Activated gamma-delta T cell treated with anti-CD3 and anti-CD28 coated beads, Interleukin-2, amount 50 U/mL, for 16 hours (primary cell): Measurements from ENCODE around the gene CDC42BPG.
"Not testable (repeated sequence)": the region's sequence is repeated elsewhere in the genome, so short reads cannot be mapped to it uniquely, and the experiment has no call there.

ENCODE experiments used
- DNase-seq: peaks from one replicate; pipeline ENCODE4 v3.0.0-alpha.2; 2020; ENCODE audit warnings: low read depth

Gene CDC42BPG

GRCh38 chr11:64849598-64850356, 5.3 kb upstream of the CDC42BPG start:
- no peak for DNase-seq

GRCh38 chr11:64848826-64849597, 4.6 kb upstream of the CDC42BPG start:
- DNase-seq = no peak

DNA sequence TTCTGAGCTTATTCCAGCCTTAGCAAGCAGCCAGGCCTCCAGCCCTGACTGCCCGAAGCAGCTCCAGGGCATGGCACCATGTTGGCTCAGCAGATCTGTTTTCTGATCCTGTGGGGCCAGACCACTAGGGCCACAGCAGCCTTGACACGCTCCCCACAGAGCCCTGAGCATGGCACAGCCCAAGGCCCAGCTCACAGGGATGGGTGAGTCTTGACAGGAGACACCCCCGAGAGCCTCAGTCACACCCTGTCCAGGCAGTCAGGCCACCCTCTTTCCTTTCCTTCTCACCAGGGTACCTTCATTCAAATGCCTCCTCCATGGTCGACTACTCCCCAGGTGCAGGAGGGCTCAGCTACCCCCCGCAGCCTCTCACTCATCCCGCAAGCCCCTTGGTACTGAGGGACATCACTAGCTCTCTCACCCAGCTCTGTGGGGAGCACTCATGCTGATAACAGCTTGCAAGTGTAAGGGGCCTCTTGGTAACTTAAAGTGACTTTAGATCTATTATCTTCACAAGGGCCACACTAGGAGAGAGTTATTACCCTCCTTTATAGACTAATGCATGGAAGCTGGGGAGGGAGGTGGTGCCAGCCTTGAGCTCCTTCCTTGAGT, 3.9 kb upstream of the CDC42BPG start:
- no peak for DNase-seq

- peak; percentile 88 for DNase-seq
Observed at GRCh38 chr11:64846998-64847666, 2.7 kb upstream of the CDC42BPG start.

GRCh38 chr11:64845776-64846129, 1.3 kb upstream of the CDC42BPG start:
- DNase-seq = not testable (repeated sequence)

GRCh38 chr11:64845129-64845775, 799 bp upstream of the CDC42BPG start:
- DNase-seq = no peak

GRCh38 chr11:64843686-64844329, 645 bp downstream of the CDC42BPG start:
- DNase-seq = no peak

DNA sequence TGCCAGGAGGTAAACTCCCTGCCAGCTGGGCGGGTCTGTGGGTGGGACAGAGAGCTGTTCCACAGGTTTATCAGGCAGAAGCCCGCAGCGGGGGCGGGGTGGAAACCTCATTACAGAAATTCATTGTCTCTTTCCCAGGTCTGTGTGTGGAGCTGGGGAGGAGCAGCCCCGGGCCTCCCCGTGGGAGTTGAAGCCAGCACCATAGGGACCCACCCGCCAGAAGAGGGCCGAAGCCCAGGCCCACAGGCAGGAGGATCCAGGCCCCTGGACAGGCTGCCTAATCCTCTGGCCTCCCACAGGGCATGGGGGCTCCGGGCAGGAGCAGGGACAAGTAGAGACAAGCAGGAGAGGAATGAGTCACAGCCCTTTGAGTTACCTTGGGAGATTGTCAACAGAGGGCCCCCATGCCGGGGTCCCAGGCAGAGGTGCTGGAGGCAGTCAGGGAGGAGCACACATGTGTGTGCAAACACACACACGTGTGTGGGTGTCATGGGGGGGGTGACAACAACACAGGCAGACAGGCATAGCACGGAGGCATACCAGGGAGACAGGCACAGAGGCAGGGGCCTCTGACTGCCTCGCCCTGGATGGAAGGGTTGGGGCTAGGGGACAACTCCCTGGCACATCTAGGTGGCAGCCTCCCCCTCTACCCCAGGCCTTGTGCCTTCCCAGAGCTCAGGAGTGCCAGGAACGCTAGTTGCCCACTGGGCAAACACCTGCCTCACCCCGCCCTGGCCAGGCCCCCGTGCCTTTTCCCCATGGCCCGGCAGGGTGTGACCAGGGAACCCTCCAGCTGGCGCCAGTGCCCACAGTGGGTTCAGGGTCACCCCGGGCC, 1.4 kb downstream of the CDC42BPG start:
- no peak for DNase-seq

DNA sequence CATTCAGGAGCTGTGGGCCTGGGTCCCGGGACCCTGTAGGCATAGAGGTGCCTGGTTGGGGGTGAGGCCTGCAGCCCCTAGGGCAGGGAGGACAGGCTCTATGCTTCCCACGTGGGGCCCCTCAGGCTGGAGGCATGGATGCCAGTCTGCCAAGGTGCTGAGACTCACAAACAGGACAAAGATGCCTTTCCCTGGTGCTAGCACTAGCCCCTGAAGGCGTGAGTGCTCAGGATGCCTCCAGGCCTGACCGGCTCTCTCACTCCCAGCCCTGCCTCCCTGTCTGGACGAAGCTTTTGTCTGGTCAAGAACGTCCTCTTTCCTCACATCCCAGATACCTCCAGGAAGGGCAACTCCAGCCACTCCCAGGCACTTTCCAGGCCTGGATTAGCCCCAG, 2.1 kb downstream of the CDC42BPG start:
- DNase-seq = no peak

DNA sequence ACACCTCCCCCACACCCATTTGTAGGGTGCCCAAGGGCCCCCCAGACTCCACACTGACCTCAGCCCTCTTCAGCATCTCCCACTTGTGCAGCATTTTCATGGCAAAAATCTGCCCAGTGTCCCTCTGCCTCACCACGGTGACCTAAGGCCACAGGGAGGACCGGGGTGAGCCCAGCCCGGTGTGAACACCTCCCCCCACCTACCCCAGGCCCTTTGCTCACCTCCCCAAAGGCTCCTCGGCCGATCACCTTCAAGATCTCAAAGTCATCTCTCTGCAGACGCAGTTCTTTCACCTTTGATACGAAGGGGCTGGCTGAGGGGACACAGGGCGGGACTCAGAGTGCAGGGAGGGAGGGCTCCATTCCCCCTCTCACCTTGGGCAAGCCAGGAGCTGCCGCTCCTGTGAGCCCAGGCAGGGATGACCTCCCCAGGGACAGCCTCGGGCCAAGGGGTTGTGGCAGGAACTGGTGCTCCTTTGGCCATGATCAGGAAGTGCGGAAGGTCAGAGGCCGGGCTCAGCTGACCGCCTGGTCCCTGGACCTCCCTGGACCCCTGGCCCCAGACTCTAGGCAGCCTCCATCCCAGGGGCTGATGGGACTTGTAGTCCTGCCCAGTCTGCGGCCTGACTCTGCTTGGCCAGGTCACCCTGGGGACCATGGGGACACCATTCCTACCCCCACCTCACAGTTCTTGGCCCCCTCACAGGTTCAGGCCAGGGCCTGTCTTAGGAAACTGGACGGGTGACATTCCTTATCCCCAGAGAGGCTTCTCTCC, 2.7 kb downstream of the CDC42BPG start:
- DNase-seq = no peak

GRCh38 chr11:64839887-64840782, 4.3 kb downstream of the CDC42BPG start:
- no peak for DNase-seq

DNA sequence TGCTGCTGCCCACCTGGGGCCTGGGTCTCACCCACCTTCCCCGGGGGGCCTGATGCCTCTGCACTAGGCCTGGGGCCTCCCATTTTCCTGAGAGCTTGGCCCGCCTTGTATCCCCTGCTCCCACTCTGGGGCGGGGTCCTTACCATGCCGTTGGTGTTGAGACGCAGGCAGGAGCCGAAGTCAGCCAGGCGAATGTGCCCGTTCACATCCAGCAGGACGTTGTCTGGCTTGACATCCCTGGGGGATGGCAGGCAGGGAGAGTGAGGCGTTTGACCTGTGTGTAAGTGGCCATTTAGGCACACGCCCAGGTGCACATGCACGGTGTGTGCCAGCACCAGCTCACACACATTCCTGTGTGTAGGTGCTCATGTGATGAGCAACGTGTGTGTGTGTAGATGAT, 5.1 kb downstream of the CDC42BPG start:
- no peak for DNase-seq

DNA sequence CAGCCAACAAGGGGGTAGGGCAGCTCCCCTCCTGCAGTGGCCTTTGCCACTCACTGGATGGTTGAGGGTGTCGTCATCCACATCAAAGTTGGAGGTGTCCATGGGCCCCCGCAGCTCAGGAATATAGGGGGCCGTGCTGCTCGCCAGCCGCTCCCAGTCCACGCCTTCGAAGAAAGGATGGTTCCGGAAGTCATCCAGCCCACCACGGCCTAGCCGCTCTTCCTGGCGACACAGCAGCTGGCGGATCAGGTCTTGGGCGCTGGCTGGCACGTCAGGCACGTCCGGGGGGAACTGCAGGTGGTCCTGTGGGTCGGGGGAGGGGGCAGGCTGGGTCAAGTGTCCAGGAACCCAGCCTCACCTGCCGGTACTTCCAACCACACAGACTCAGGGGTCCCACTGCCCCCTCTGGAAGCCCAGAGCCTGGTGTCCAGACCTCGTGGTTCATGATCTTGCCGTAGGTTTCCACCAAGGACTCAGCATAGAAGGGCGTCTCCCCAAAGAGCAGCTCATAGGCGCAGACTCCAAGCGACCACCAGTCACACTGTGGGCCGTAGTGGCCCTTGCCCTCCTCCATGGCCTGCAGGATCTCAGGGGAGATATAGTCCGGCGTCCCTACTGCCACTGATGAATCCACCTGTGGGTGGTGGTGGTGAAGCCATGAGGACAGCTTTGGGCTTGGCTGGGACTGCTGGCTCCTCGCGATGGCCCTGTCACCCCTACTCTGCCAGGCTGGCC, 5.7 kb downstream of the CDC42BPG start:
- DNase-seq = no peak

DNA sequence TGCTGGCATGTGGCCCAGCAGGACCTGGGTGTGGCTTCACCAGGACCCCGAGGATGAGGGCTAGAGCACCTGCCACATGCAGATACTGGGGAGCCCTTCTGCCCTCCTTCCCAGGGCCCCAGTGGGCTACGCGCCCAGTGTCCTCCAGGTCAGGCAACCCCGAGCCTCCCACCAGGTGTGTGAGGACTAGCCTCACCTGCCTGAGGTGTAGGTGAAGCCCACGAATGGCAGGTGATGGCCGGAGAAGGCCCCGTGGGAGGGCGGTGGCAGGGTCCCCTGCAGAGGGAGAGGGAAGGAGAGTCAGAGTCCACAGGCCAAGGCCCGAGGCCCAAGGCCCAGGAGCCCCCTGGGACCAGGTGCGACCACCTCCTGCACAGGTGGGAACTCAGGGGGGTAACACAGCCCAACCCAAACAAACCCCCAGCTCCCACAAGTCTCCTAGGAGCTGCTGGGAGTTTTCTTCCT, 6.5 kb downstream of the CDC42BPG start:
- no peak for DNase-seq

DNA sequence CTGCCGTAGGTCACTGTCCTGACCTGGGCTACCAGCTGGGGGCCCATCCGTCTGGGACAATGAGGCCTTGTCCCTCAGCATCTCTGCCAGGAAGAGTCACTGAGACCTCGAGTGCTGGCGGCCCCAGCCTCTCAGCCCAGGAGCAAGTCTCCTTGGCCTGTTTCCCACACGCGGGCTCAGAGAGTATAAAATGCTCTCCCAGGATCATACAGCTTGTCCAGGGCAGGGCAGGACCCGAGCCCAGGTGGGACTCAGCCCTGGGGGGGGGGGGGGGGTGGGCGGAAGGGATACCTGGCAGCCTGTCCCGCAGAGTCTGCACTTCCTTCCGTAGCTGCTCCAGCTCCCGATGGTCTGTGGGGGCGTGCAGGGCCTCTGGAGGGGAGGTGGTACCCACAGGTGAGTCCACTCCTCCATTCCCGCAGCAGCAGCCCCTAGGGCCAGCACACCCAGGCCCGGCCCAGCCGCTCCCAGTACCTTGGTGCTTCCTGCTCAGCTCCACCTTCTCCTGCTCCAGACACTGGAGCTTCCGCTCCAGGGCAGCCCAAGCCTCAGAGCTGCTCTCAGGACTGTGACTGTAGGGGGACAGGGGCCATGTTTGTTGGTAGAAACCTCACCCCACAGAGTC, 7.9 kb downstream of the CDC42BPG start:
- DNase-seq = no peak

GRCh38 chr11:64835616-64836447, 8.6 kb downstream of the CDC42BPG start:
- no peak for DNase-seq
